HG02852 (cell line): ENCODE measurements around the gene IDH3B.
"Not testable (repeated sequence)": the region's sequence is repeated elsewhere in the genome, so short reads cannot be mapped to it uniquely, and the experiment has no call there.

ENCODE experiments used
- ATAC-seq: cut with Tn5 transposase; IDR thresholded peaks from one replicate; pipeline ENCODE4 v1.9.1; 2021; ENCODE audit warnings: mild to moderate bottlenecking, moderate library complexity; ENCODE audit not compliant: unreplicated experiment

The IDH3B gene

DNA sequence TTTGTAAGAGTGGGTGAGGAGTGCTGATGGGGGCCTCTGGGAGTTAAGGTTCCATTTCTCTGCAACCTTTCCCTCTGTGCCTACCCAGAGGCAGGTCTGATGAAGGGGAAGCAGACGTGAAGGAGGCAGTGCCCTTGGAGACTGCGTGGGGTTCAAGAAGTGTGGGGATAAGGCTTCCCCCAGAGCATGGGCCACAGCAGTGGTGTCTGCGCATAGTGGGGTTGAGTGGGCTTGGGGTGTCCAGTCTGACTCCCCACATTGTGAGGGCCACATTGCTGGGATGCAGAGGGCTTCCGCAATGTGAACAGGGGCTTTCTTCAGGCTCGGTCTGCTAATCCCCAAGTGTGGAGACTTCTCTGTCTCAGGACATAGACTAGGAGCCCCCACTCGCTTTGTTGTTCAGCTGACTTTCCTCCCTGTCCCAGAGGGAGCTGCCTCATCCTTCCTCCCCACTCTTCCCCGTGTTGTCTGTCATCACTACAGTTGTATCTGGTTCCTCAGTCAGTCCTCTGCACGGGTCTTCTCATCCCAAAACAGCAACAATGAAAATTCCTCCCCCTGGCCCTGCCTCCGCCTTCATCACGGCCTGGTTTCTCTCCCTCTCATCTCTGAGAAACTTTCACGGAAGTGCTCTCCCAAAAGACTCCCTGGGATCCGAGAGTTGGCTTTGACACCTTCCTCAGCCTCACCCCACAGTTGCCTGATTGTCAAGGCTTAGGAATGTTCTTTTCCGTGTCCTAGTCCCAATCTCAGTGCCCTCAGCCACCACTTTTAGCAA, 31.4 kb upstream of the IDH3B start:
- ATAC-seq: no peak

DNA sequence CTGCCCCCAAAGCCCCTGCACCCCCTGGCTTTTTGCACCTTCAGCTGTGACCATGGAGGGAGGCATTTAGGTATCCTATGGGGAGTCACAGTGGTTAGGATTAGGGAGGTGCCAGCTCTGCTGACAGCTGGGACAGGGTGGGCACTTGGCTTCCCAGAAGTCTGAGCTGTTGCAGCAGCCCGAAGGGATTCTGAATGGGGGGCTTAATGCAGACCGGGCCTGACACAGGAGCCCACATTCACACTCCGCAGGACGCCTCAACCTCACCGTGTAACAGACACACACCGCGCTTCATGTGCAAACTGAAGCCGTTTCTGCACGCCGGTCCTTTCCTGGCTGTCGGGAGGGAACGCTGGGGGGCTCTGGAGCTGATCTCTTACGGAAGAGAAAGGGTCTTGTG, 30.5 kb upstream of the IDH3B start:
- ATAC-seq: no peak

DNA sequence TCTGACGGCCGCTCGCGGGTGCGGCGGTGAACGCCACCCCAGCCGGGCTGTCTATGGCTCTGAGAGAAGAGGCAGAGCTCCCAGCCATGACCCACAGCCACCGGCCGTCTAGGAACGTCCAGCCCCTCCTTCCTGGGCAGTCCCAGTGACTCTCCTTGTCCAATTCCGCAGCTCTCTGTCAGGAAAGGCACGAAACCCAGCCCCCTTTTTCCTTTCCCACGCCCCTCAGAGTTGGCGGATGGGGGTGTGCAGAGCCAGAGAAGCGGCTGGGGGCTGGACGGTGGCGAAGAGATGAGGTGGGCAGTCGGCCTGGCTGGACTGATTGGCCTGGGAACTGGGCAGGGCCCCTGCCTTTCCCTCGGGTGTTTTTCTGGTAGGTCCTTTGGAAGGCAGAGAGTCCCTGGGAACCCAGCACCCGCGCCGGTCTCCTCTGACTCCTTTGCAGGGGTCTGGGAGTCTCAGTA, 30.0 kb upstream of the IDH3B start:
- no peak for ATAC-seq

DNA sequence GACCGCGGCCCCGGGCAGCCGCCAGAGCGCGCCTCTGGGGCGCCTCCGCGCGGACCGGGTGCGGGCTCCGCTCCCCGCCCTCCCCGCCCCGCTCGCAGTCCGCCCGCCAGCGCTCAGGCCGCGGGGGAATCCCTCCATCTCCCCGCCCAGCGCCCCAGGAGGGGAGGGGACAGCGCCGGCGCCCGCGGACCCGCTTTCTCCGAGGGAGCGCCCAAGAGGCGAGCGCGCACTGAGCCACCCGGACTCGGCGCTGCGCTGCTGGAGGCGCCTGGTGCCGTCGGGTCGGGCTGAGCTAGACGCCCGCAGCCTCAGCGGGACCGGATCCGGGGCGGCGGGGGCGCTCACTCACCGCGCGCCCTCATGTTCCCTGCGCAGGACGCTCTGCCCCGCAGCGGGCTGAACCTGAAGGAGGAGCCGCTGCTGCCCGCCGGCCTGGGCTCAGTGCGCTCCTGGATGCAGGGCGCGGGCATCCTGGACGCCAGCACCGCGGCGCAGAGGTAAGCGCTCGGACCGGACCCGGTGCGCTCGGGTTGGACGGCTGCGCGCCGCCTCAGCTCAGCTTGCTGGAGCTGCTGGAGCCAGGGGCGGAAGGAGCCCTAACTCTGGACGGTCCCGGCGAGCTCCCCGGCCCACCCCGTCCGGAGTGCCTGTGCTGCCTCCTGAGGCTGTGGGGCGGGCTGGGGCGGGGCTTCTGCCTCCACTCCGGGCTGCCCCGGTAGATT, 29.4 kb upstream of the IDH3B start:
- ATAC-seq: no peak

DNA sequence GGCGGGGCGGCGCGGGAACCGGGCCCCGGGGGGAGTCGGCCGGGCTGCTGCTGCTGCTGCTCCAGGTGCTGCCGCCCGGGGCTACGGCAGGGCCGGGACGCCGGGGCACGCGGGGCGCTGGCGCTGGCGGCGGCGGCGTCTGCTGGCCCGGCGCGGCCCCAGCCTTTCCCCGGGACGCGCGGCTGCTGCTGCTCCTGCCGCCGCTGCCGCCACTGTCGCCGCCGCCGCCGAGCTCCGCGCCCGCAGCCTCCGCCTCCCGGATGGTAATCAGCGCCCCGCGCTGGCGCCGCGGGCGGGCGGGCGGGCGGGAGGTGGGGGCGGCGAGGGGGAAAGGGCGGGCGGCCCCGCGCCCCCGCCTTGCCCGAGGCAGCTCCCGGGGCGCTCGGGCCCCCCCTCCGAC, 28.9 kb upstream of the IDH3B start:
- no peak for ATAC-seq

DNA sequence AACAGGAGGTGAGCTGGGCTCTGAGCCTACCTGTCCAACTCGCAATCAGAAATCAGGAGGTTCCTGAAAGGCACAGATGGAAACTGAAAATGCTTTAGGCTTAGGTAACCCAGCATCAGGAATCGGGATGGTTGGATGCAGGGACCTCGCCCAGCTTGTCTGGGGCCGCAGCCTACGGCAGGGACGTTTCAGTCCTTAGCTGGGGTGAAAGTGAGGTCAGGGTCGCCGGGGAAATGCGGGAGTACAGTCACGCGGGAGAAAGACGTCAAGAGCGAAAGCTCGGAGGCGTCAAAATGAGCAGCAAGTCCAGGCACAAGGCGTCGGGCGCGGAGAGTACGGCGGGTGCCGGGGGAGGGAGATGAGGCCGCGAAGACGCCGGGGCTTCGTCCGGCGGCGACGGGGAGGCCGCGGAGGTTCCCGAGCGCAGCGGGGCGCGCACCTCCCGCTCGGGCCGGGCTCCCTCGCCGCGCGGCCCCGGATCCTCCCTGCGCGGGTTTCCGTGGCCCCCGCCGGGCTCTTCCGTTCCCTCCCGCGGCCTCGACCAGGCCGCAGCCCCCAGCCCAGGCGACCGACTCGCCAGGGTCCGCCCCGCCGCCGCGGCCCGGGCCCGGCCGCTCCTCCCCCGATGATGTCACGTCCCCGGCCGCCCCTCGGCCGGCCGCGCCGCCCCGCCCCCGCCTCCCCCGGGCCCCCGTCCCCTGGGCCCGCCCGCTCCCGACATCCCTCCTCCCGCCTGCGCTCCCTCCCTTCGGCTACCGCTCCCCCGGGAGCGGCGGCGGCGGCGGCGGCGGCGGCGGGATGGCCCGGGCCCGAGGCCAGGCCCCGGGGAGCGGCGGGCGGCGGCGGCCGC, 28.2 kb upstream of the IDH3B start, which contains the start of gene EBF4:
EBF4 (plus strand) TSS at position 745 of the 850 bp plus-strand sequence. CDS start 866 bp downstream, outside the sequence.
- no peak for ATAC-seq

DNA sequence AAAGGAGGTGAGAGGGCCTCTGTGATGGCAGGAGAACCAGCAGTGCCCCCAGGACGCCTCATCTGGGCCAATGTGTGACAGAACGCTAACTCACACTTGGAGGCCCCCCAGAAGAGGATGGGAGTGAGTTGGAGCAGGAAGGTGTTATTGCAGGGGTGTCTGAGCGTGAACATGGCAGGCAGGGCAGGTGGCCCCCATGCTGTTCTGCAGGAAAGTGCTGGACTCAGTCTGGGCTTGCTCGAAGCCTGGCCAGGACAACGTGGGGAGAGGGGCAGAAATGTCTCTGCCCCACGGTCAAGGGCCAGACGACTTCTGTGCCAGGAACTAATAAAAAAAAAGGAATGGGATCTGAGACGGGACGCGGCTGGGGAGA, 27.6 kb upstream of the IDH3B start:
- no peak for ATAC-seq

DNA sequence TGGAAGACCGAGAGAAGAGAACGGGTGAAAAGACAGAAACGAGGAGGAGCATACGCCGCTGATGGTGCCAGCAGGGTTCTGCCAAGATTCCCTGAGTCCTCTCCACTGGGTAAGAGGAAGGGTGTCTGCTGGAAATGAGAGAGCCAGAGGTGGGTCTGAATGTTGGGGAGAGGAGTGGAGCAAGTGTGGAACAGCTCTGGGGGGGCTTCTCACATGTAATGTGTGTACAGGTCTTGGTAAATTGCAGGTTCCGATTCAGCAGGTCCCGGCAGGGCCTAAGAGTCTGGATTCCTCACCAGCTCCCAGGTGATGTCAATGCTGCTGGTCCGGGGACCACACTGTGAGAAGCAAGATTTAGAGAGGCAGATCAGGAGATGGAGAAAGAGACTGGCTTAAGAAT, 27.1 kb upstream of the IDH3B start:
- no peak for ATAC-seq

DNA sequence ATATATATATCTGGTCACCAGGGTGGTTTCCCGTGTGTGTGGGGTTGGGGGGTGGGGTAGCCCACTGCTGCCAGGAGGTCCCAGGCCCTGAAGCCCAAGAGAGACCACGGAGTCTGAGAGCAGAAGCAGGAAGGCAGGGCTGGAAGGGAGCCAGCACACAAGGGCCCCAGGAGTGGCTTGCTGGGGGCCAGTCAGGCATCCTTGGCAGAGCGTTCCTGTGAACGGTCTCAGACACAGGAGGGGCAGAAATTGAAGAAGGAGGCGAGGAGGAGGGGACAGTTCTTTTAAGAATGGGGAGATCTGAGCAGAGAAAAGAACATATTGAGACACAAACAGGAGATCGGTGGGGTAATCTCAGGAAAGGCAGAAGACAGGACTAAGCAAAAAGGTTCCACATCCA, 26.7 kb upstream of the IDH3B start:
- ATAC-seq: no peak

DNA sequence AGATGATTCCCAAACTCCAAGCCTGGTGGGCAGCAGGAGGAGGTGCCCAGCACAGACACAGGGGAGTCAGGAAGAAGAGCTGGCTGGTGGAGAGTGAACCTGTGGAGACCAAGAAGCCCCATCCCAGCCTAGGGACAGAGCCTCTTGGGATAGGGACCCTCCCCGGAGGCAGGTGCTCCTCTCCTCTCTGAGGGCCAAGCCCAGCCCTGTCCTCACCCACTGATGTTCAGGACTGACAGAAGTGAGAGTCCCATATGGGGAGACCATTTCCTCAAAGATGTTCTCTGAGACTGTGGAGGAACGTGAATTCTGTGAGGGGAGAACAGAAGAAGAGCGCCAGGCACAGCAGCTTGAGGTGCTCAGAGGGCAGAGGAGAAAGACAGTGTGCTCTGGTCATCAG, 26.2 kb upstream of the IDH3B start:
- ATAC-seq: no peak

DNA sequence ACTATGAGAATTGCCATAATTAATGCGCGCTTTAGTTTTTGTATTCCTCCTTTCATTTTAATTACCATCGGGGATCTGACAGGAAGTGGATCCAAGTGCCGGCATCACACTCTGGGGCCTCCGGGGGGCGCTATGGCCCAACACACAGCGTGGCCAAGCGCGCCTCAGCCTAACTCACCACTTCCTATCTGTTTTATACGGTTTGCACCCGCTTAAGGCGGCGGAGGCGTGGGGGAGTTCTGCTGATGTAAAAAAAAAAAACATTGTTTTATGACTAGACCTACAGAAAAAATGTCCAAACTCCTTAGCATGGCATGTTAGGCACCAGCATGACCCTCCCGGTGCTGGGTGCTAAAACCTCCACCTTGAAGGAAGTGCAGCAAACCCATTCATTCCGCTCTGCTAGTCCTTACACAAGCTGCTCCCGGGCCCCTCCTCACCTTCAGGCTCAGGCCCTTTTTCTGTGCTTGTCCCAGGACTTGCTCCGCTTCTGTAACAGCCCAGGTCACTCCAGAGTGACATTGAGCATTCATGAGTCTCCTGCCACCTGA, 24.1 kb upstream of the IDH3B start:
- ATAC-seq: no peak

DNA sequence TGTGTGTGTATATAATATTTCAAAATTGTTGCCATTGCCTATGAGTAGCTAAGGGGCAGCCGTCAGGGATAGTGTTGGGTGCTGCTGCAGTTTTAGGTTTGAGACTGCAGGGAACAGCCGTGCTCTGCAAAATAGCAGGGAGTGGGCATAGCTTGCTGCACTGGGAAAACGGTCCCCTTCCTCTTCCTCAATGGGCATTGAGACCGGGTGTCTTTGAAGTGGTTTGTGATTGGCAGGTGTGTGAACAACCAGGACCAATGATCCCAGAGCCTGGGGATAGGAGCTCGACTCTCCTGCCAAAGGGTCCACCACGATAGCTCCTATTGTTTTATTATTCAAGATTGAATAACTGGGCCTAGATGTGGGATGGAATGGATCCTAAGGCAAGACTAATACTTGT, 23.5 kb upstream of the IDH3B start:
- ATAC-seq: no peak

DNA sequence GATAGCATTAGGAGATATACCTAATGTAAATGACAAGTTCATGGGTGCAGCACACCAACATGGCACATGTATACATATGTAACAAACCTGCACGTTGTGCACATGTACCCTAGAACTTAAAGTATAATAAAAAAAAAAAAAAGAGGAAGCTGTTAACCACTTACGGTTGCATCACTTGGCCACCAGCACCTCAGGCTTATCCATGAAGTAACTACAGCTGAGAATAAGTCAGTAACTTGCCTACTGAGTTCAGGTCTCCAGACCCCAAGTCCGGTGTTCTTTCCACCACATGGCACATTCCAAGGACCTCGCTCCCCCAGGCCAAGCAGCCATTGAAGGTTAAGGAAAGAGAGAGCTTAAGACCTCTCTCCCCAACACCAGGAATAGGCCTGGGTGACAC, 20.8 kb upstream of the IDH3B start:
- not testable (repeated sequence) for ATAC-seq

DNA sequence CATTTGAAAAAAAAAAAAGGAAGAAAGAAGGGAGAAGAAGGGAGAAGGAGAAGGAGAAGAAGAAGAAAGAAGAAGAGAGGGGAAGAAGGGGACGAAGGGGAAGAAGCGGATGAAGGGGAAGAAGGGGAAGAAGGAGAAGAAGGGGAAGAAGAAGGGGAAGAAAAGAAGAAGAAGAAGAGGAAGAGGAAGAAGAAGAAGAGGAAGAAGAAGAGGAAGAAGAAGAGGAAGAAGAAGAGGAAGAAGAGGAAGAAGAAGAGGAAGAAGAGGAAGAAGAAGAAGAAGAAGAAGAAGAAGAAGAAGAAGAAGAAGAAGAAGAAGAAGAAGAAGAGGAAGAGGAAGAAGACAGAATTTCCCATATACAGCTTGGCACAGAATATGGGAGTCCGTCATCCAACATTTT, 18.0 kb upstream of the IDH3B start:
- ATAC-seq: not testable (repeated sequence)

DNA sequence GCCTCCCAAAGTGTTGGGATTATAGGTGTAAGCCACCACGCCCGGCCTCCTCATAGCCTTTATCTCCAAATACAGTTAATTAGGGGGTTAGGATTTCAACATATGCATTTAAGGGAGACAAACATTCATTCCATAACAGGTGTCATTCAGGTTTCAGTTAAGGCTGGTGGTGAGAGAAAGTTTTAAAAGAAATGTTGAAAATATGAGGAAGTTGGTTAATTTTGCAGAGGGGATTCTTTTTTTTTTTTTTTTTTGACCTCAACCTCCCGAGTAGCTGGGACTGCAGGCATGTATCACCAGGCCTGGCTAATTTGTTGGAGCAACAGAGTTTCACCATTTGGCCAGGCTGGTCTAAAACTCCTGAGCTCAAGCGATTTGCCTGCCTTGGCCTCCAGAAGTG, 16.0 kb upstream of the IDH3B start:
- no peak for ATAC-seq

DNA sequence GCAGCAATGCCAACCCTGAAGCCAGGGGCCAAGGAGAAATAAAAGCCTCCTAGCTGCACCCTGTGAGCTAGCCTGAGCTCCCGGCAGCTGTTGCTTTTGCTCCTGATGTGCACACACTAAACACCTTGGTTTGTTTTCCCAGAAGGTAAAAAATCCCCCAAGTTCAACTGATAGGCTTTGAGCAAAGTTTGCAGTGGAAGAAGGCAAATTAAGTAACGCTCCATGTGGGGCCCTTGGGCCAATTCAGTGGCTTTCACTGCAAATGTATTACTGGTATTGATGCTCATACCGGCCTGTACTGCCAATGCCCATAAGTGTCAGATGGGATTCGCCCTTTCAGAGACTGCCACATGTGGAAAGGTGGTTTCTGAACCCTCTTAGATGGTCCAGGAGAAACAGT, 9.4 kb upstream of the IDH3B start:
- ATAC-seq: no peak

DNA sequence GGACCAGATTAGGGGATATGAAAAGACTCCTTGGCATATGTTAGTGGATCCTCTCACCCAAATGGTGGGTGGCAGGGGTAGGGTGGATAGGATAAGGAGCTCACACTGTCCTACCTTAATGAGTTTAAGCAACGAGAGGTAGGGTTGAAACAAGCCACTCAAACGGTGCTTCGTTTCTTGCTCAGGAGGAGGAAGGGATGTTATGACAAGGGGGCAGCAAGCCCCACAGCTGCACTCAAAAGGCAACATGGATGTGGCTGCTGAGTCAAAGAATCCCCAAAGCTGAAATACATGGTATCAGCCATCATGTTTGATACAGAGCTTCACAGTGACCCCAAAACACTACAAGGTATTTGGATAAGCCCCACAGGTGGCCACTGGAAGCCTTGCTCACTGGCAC, 8.4 kb upstream of the IDH3B start:
- ATAC-seq: no peak

DNA sequence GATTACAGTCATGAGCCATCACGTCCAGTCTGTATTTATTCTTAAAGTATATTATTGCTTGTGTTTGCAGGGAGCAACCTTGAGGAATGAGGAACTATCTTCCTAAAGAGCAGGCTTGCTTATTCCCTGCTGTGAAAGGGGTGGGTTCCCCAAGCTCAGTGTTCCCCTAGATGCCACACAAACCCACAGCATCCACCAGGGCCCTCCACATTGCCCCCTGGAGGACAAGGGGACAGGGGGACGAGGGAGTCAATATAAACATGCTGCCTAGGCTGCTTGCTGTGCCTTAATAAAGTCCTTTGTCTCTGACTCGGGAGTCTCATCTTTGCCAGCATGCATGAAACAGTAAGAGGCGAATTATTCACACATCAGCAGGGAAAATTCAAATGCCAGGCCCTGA, 8.0 kb upstream of the IDH3B start:
- no peak for ATAC-seq

DNA sequence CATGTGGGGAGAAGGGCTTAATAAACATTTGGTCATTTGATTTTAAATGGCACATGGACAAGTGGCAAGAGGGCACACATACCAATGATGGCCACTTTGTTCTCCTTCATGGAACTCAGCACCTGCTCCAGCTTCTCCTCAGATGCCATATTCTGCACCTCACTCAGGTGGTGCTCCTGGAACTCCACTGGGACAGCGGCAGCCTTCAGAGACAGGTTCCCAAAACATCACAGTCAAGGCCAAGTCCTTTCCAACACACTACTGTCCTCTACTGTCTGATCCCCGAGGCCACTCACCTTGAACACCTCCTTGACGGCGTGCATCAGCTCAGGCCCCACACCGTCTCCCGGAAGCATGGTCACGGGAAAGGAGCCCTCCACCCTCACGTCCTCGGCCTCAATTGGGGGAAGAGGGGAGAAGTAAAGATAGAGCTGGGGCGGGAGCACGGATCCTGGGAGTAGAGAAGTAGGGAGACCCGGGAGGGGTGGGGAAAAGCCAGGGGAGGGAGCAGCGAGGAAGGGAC, 591 bp downstream of the IDH3B start:
- ATAC-seq: no peak

DNA sequence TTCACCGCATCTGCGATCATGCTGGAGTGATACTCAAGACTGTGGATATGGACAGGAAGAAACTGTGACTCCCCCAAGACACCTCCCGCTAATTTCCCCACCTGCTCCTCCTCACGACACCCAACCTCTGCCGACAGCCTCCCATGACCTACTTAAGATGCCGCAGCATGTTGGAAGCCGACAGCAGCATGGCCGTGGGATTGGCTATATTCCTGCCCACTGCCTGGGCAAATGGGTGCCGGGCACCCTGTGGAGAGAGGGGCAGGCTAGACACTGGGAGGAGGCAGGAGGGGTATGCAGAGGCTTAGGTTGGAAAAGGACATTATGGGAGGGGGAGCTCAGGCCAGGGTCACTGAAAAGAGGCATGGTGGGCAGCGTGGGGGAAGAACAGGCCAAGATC, 4.5 kb downstream of the IDH3B start:
- no peak for ATAC-seq
